HT1080 (cell line): ENCODE data around the gene MARCOL. TPM values are rescaled to one million over a fixed set of nuclear protein-coding genes. Genes with fewer than 3 reads are reported as not detected.
A peak's percentile ranks its signal among the peaks of the same experiment; 100 is the strongest.

Experiments
- DNase-seq: peaks from one replicate; pipeline ENCODE4 v3.0.0-alpha.2; 2015; ENCODE audit warnings: low read depth
- polyA plus RNA-seq, 2 experiments: library from polyadenylated mRNA; depleted of rRNA; stranded (reverse); fragments of >200 nt; gene quantifications; 2 replicates each; pipeline ENCODE4 v1.2.3, GENCODE V29; 2015
- total RNA-seq: library from RNA; depleted of rRNA; stranded (reverse); fragments of >200 nt; shearing (Covaris generic); gene quantifications from 2 replicates; pipeline ENCODE4 v1.2.3, GENCODE V29; 2014; rRNA removed

The MARCOL gene, protein sequence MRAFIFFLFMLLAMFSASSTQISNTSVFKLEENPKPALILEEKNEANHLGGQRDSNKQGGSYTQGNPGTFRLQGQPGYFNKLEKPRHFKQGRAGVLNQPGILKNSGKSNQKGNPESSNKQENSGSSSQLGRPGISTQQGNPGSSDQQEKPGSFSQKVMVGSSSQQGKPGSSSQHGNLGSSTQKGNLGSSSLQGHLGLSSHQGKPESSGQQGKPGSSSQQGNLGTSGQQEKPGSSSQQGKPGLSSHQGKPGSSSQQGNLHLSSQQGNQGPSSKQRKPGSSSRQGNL
- not detected in 2 replicates for total RNA-seq
- polyA plus RNA-seq (2015; cell fraction: cytosol; rRNA removed): not detected in 2 replicates
- polyA plus RNA-seq (2015; cell fraction: nucleus; rRNA removed): not detected in 2 replicates

DNA sequence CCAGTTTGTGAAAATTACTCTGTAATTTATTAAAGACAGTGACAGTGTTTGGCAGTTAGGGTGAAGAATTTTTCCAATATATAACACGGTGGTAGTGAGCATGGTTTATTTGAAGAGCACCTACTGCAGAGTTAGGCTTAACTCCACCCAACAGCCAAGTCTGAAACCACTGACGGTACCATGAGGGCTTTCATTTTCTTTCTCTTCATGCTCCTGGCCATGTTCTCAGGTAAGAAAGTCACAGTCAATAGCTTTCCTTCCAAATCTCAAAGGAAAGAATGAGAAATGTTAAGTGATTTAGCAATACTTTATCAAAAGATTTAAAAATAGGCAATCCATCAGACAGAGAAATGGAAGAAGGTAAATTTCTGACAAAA lies at the start of gene MARCOL:
MARCOL (plus strand) TSS at position 108 of the 377 bp plus-strand sequence; CDS start at position 181, 73 bp downstream.
- DNase-seq: no peak

DNA sequence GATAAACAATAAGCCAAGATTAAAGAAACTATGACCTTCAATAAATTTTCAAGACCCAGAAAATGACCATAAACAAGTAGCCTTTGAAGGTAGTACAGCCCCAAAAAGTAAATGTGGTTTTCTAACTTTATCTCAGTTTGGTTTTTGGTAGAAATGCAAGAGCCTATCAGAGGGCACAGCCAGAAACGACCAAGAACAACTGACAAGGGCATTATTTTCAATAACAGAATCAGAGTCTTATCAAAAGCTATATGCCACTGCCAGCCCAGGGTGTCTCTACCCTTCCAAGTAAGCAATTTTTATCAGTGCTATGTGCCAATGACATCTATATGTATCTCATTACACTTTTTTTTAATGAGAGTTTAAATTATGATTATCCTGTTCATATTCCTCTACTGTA lies 47.3 kb upstream of the MARCOL start:
- DNase-seq: no peak

DNA sequence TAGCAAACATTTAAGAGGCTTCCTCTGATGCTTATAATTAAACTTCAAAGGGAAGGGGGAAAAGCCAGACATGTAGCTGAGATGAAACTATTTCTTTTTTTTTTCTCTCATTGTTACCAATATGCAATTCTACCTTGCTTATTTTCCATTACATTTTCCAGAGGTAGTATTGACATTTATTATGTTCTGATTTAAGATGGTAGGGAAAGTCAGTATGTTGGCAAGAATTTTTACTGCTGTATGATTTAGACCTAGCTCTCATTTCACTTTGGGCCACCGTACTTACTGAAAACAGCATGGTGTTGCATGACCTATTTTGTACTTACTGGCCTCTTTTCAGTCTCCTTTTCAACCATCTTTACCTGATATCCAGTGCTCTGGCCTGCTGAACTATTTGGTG lies 45.1 kb upstream of the MARCOL start:
- no peak for DNase-seq

DNA sequence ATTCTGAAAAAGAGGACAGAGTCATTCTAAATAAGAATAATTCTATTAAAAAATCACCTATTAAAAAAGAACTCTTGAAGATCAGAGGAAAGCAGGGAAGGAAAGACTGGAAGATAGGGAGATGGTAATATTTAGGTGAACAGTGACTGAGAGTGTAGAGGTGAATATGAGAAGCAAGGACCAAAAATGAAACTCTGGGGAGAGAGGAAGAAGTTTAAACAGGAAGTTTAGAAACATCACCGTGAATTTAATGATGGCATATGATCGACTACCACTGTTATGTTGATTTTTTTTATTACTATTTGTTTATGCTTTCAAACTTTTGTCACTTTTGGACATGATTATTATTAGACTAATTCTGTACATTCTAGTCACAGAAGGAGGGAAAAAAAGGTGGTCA lies 37.2 kb upstream of the MARCOL start:
- no peak for DNase-seq

DNA sequence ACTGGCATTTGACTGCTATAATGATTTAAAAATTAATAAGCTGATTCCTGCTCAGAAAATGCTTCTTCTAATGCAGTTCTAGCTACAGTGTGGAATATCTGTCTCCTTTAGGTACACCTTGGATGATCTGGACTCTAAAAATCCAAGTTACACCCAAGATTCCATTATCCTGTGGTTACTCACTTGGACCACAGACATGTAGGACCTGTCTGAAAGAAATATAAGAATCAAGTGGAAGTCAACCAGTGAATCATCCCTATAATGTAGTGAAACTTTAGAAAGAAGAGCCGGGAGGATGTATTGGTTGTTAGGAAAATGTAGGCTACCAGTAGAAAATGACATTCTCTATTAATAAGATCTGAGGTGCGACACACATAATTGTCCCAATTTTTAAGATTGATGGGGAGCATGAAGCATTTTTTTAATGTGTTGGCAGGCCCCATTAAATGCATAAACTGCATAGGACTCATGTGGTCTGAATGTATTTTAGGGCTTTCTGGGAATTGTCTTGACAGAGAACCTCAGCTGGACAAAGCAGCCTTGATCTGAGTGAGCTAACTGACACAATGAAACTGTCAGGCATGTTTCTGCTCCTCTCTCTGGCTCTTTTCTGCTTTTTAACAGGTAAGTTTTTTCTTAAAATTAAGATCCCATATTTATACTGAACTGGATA lies 35.7 kb upstream of the MARCOL start, which contains the start of gene SPINK6:
SPINK6 (plus strand) TSS at position 512 of the 673 bp plus-strand sequence; CDS start at position 567, 55 bp downstream.
- DNase-seq: peak; percentile 72

DNA sequence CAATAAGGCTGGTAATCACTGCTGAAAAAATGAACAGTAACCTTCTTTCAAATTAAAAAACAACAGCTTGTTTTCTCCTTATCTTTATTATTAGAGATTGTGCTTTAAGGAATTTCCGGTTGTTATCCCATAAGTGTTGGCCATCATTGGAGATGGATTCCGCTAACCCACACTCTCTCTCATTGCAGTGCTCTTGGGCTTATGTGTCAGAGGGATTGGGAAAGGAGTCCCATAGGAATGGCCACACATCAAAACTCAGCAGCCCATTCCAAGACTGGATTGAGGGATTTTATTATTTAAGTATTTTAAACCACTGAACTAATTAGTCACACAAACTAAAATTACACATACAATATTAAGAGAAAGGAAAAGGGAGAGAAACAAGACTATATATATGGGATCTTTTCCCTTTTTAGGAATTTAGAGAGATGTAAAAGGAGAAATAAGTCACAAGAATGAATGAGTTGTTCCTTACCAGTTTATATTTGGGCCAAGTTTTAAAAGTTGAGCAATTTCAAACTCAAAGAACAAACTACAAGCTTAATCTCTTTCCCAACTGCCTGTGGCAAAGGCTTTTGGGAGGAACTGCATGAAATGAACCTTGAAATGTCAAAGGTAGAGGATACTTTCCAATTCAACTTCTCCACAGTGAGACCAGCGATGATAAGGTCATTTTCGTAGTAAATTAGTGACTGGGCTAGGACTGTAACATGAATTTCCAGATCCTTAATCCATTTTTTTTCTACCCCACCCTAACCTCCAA lies 33.1 kb upstream of the MARCOL start:
- no peak for DNase-seq

DNA sequence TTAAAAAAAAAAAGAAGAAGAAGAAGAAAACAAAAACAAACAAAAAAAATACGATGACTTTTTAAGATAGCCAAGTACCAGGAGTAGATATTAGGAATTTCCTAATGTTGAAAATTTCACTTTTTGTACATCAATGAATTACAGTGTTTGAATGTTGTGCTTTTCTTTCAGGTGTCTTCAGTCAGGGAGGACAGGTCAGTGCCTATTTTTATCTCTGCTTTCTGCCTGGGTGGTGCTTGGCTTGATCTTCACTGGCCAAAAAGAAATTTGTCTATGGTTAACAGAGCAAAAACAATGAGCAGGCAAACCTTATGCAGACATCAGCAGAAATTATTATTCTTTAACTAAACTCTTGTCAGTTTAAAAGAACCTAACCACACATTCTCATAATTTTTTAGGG lies 32.5 kb upstream of the MARCOL start:
- DNase-seq: no peak

DNA sequence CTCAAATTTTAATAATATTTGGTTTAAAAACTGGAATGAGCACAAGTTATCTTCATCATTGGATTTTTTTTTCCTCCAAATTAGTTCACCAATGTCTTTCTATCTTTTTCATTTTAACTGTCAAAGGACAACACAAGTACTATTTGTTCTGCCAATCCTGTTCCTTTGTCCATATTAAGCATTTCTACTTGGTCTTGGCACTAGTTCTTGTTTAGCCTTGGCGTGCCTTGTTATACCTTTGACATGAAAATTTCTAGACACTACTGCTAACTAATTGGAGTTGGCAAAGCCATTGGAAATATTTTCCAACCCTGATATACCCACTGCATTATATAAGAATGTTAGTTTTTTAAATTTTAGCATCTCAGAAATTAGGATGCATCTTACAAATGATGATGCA lies 31.7 kb upstream of the MARCOL start:
- DNase-seq: no peak

DNA sequence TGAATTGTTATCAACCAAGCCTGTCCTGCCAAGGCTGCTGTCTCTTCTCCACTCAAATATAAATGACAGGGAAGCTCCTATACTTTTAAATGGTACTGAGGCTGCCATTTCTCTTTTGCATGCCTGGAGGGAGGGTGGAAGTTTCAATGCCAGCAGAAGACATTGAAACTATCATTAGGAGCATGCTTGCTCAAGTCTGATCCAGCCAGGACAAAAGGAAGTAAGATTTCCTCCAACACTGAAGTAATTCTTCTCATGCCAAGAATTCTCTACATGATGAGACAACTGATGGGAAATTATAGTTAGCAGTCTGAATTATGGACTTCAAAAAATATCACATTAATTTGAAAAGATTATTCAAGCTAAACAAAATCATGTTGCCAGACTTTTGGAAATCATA lies 30.1 kb upstream of the MARCOL start:
- no peak for DNase-seq

DNA sequence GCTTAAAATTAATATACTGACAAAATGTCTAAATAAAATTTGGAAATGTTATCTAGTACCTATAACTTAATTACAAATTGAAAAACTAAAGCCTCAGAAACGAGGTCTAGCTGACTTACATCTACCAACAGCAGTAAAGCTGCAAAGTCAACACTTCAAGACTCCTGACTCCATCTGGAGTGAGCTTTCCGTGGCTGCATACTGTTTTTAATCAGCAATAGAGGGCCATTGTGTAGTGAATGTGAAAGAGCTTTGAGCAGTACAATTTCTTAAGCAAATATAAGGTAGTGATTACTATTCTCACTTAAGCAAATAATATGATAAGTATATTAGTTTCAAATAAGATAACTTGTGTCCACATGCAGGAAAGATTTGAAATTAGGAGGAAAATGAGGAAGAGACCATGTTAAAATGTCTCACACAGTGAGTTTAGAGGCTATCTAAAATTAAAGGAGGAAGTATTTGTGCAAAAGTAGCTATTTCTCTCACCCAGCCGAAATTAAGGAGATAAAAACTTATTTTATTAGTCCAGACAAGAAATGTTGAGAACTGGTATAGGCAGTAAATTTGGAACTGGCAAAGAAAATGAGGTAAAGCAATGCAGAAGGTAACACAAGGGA lies 29.1 kb upstream of the MARCOL start:
- no peak for DNase-seq

DNA sequence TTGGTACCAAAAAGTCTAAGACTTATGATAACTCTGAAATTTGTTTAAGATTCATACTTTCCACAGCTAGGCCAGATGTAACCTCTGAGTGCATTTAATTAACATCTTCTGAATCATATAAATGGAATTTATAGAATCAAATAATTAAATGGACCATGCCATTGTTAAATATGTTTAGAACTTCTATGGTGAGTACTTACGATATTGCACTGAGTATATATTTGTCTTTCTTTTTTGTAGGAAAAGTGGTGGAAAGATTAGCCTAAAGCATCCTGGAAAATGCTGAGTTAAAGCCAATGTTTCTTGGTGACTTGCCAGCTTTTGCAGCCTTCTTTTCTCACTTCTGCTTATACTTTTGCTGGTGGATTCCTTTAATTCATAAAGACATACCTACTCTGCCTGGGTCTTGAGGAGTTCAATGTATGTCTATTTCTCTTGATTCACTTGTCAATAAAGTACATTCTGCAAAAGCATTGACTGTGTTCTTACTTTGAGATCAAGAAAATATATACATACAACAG lies 23.6 kb upstream of the MARCOL start:
- no peak for DNase-seq

DNA sequence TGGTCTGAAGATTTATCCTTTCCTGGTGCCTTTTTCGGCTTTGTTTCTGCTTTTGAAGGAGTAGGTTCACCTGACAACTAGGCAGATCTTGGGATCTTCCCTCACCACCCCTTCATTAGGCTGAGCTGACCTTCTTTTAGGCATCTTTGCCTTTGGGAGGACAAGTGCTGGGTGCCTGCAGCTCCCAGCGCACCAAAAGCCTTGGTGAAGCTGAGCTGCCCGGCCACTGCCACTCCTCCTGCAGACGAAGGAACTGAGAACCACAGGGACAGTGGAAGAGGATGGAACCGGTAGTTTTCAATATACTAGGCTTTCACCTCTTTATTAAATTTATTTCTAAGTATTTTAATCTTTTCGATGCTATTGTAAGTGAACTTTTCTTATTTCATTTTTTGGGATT lies 16.8 kb upstream of the MARCOL start:
- DNase-seq: no peak

DNA sequence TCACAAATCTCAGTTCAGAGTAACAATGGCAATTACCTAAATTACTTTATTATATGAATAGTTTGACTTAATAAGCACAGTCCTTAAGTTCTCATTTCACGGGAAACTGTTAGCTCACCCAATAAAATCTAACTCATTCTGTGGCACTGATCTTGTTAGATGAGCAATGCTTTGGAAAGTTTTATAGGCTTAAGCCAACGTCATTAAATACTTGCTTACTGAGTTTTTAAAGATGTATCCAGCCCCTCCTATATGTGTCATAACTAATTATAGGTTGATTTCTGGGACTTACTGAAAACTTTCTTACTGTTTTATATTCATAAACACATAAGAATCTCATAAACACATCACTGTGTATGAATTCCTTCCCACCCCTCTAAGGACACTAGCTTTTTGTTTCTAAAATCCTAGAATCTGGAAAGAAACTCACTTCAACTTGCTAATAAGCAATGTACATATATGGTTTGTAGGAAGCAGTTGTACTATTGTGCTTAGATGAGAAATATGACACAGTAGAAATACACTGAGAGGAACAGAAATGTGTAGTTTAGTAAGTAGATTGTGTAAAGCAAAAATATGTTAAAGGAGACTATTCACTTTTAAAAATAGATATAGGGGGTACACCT lies 14.1 kb upstream of the MARCOL start:
- peak; percentile 18 for DNase-seq

DNA sequence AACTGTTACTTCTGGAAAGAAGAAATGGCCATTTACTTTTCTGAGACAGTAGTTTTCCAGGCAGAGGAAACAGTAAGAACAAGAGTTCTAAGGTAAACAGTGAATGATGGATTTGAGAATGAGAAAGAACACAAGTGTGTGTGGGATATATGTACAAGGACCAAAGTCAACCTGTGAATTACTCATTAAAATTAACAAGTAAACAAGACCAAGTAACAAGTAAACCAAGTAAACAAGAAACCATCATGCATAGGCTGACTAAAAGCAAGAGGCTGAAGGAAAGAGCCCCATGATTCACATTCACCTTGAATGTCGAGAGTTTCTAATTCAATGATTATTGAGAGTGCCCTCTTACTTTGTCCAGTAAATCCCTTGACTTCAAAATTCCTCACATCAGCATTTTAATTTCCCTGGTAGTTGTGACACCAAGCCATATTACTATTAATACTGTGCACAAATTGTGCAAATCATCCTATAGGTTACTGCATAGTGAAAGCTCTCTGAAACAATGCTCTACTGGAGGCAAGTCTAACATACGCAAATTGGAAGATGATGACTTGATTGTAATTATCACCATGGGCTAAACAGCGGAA lies 9.8 kb upstream of the MARCOL start:
- DNase-seq: no peak

DNA sequence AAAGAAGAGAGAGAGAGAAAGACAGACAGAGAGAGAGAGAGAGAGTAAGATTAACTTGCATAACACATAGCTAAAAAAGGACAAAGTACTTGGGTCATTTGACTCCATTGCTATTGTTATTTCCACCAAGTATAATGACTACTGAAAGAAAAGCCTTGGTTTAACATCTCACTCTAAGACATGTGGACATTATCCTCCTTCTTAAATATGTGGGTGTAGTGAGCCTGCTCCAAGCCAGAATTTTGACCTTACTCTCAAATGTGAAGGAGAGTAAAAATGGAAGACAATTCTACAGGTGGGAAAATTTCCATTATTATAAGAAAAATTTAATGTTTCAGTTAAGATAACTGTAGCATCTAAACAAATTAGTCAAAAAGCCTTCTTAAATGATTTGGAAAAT lies 8.5 kb upstream of the MARCOL start:
- no peak for DNase-seq

DNA sequence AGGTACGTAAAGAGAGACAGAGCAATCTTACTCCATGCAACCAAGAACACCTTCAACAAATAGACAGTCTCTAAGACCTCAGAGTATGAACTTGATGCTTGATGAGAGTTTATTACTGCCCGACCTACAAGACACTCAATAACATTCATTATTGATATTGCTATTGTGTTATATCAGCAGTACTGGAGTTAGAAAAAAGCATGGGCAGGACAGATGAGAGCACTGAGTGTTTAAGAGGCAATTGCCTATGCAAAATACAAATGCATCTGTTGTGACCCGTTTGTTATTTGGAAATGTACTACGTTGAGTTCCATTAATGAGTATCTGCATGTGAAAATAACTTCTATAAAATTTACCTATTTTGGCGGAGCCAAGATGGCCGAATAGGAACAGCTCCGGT lies 8.1 kb upstream of the MARCOL start:
- no peak for DNase-seq

DNA sequence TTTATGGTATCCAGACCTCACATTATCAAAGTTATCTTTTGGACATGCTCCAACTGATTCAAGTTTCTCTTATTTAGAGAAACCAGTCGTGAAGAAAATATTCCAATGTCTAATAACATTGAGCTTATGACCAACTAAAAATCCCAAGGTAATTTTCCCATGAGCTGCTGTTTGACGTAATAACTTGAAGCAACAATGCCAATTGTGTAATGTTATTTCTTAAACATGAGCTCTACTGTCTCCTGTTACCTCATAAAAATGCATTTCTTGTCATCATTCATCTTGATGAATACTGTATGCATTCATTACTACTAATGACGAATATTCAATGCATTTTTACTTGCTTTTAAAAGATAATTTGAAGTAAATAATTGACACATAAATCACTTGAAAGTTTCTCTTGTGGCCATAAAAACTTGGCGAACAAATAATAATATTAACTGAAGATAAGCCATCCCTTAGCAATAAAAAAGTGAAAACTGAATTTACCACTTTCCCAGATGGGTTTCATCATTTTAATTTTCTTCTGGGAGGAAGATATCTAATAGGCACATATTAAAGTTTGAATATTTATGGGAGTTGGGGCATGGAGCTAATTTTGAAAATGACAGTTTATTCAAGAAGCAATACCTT lies 424 bp upstream of the MARCOL start:
- no peak for DNase-seq

DNA sequence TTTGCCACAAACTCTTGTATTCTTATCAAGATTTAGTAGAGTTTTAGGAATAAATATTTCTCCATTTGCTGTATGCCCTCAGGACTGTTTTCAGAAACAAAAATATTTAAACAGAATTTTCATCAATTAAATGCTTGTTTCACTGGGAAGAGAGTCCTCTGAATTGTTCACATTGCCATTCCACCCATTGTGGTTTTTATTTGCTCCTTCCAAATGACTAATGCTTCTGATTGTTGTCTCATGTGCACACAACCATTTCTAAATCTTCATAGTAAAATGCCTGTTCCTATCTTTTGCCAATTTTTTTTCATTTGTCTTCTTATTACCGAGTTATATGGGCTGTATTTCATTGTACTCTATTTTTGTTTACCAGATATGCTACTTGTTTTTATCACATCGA lies 10.6 kb downstream of the MARCOL start:
- no peak for DNase-seq

DNA sequence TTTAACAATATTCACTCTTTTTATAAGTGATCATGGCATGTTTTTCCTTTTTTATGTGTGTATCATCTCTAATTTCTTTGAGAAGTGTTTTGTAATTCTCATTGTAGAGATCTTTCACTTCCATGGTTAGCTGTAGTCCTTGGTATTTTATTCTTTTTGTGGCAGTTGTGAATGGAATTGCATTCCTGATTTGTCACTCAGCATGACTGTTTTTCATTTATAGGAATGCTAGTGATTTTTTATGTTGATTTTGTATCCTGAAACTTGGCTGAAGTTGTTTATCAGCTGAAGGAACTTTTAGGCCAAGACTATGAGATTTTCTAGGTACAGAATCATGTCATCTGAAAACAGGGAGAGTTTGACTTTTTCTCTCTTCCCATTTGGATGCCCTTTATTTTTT lies 17.1 kb downstream of the MARCOL start:
- DNase-seq: no peak

DNA sequence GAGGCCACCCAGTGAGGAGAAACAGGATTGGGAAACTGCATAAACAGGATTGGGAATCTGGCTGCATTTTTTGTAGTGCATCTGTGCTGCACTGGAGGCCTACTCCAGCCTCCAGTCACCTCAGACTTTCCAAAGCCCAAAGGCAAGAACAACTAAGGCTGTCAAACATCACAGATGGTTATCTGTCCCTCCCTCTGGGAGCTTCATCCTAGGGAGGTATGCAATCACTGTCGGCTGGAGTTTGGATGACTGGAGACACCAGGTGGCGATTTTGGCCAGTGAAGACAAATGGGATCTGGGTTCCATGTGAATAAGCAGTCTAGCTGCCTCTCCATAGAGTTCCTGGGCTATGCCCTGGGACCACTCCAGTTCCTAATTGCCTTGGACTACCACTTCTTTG lies 21.0 kb downstream of the MARCOL start:
- no peak for DNase-seq
